ENCODE results near the gene ZBTB1. TPM values are rescaled to one million over a fixed set of nuclear protein-coding genes. Genes with fewer than 3 reads are reported as not detected.

The ZBTB1 gene
- total RNA-seq, 4 donors from 2014 or later = 17.8 to 41.8 (median 23.9) TPM

- no peaks in the 10 kb centered on the region for H3K9me3 ChIP-seq
- H3K4me1 ChIP-seq = peaks cover 0 to 21% (median 9%) of the 10 kb centered on the region in 3 donors
- no peak for DNase-seq
- no peak overlapping the region for H3K27ac ChIP-seq
- no peak for TF ChIP-seq POLR2A (IDR thresholded peaks at IDR 0.05)
- no peak for TF ChIP-seq CTCF (IDR thresholded peaks at IDR 0.05)
- H3K27me3 ChIP-seq = no peaks in the 10 kb centered on the region
- no peak overlapping the region for H3K4me3 ChIP-seq
- no peaks in the 10 kb centered on the region for H3K36me3 ChIP-seq
- intact Hi-C loops (cut with DNase I) = no loop called here
Measured at GRCh38 chr14:64467566-64467965, 37.0 kb upstream of the ZBTB1 start.

- WGBS, 2 donors = 57 to 60% methylated on average over 3 of the region's 3 CpGs
- no peaks in the 10 kb centered on the region for H3K27me3 ChIP-seq
Measured at GRCh38 chr14:64468451-64468850, 36.1 kb upstream of the ZBTB1 start.

GRCh38 chr14:64474041-64474440 is 30.5 kb upstream of the ZBTB1 start:
- WGBS, 2 donors = 55 to 60% methylated on average over 2 of the region's 2 CpGs

More at GRCh38 chr14:64468451-64468850, 36.1 kb upstream of the ZBTB1 start:
- Histone ChIP-seq H3K27ac (no peak overlapping the region), H3K36me3 (no peaks in the 10 kb centered on the region), H3K4me1 (peaks cover 0 to 21% (median 9%) of the 10 kb centered on the region in 3 donors), H3K4me3 (no peak overlapping the region), H3K9me3 (no peaks in the 10 kb centered on the region)
- no peak for DNase-seq
- intact Hi-C loops (cut with DNase I) = no loop called here
- no peak for TF ChIP-seq CTCF (IDR thresholded peaks at IDR 0.05)
- TF ChIP-seq POLR2A (IDR thresholded peaks at IDR 0.05) = no peak

GRCh38 chr14:64474698-64475097 is 29.9 kb upstream of the ZBTB1 start:
- no peaks in the 10 kb centered on the region for H3K4me1 ChIP-seq
- H3K4me3 ChIP-seq = no peak overlapping the region
- H3K27ac ChIP-seq = no peak overlapping the region
- WGBS, 2 donors = 61 to 86% methylated on average over 4 of the region's 4 CpGs
- intact Hi-C loops (cut with DNase I) = no loop called here
- peaks cover 0 to 2% (median 0%) of the 10 kb centered on the region in 3 donors for H3K36me3 ChIP-seq
- H3K9me3 ChIP-seq = no peaks in the 10 kb centered on the region
- DNase-seq = no peak
- TF ChIP-seq CTCF (IDR thresholded peaks at IDR 0.05) (no peak), POLR2A (IDR thresholded peaks at IDR 0.05) (no peak)
- no peaks in the 10 kb centered on the region for H3K27me3 ChIP-seq

More at GRCh38 chr14:64474041-64474440, 30.5 kb upstream of the ZBTB1 start:
- no peaks in the 10 kb centered on the region for H3K36me3 ChIP-seq
- no peak for DNase-seq
- H3K27ac ChIP-seq = no peak overlapping the region
- intact Hi-C loops (cut with DNase I) = no loop called here
- H3K9me3 ChIP-seq = no peaks in the 10 kb centered on the region
- H3K4me3 ChIP-seq = no peak overlapping the region
- H3K4me1 ChIP-seq = no peaks in the 10 kb centered on the region
- TF ChIP-seq POLR2A (IDR thresholded peaks at IDR 0.05) = no peak
- TF ChIP-seq CTCF (IDR thresholded peaks at IDR 0.05) = no peak
- H3K27me3 ChIP-seq = no peaks in the 10 kb centered on the region

GRCh38 chr14:64475585-64476273 is 28.8 kb upstream of the ZBTB1 start:
- TF ChIP-seq CTCF (IDR thresholded peaks at IDR 0.05) (no peak), POLR2A (IDR thresholded peaks at IDR 0.05) (no peak)
- intact Hi-C loops (cut with DNase I) = no loop called here

More at GRCh38 chr14:64475585-64476273, 28.8 kb upstream of the ZBTB1 start:
- H3K4me3 ChIP-seq = no peak overlapping the region
- H3K27me3 ChIP-seq = no peaks in the 10 kb centered on the region
- DNase-seq = no peak
- no peaks in the 10 kb centered on the region for H3K9me3 ChIP-seq
- no peaks in the 10 kb centered on the region for H3K4me1 ChIP-seq
- no peak overlapping the region for H3K27ac ChIP-seq
- WGBS, 2 donors = 70% methylated on average over 8 of the region's 8 CpGs
- H3K36me3 ChIP-seq = peaks cover 0 to 9% (median 0%) of the 10 kb centered on the region in 3 donors
